HUES64 (cell line): ENCODE measurements around the gene UBE2H.

Experiments used
- H3K27ac ChIP-seq: 2 replicates; pipeline ENCODE4 v1.7.0; 2013; ENCODE audit warnings: low read depth, low read length, inconsistent platforms
- H3K27me3 ChIP-seq: 2 replicates; pipeline ENCODE4 v1.6.1; 2013; ENCODE audit warnings: mild to moderate bottlenecking, low read length; ENCODE audit not compliant: insufficient read depth
- H3K36me3 ChIP-seq: 2 replicates; pipeline ENCODE4 v1.6.1; 2013; ENCODE audit warnings: mild to moderate bottlenecking, low read length; ENCODE audit not compliant: insufficient read depth
- H3K4me1 ChIP-seq: 2 replicates; pipeline ENCODE4 v1.6.1; 2013; ENCODE audit warnings: mild to moderate bottlenecking, low read length, moderate library complexity; ENCODE audit not compliant: insufficient read depth
- H3K4me3 ChIP-seq: 2 replicates; pipeline ENCODE4 v1.5.1; 2013; ENCODE audit warnings: mild to moderate bottlenecking, low read length, moderate library complexity
- H3K9ac ChIP-seq: 2 replicates; pipeline ENCODE4 v1.6.1; 2013; ENCODE audit warnings: mild to moderate bottlenecking, low read depth, low read length
- H3K9me3 ChIP-seq: 2 replicates; pipeline ENCODE4 v1.6.1; 2013; ENCODE audit warnings: low read depth, low read length; ENCODE audit not compliant: insufficient read depth
- WGBS: fragments of 150-250, 120-280 bp; methylation state at CpG from one replicate; pipeline ENCODE4 v1.1.7; 2013; ENCODE audit warnings: missing lambda C conversion rate; 5-methylcytosine and 5-hydroxymethylcytosine counted together

Gene UBE2H

GRCh38 chr7:129887865-129888264, 64.9 kb downstream of the UBE2H start:
- WGBS: 100% methylated on average over 1 of the region's 1 CpG
- H3K27ac ChIP-seq: no peak overlapping the region
- peaks cover 10% of the 10 kb centered on the region for H3K36me3 ChIP-seq
- H3K4me1 ChIP-seq: no peaks in the 10 kb centered on the region
- H3K4me3 ChIP-seq: no peak overlapping the region
- H3K27me3 ChIP-seq: no peaks in the 10 kb centered on the region
- no peaks in the 10 kb centered on the region for H3K9me3 ChIP-seq
- no peak overlapping the region for H3K9ac ChIP-seq

GRCh38 chr7:129886818-129887186, 66.0 kb downstream of the UBE2H start:
- Histone ChIP-seq H3K4me3 (no peak overlapping the region), H3K27ac (no peak overlapping the region), H3K9me3 (no peaks in the 10 kb centered on the region), H3K4me1 (peaks cover 8% of the 10 kb centered on the region), H3K36me3 (peaks cover 10% of the 10 kb centered on the region), H3K9ac (no peak overlapping the region), H3K27me3 (no peaks in the 10 kb centered on the region)
- whole genome bisulfite sequencing: 85% methylated on average over 1 of the region's 3 CpGs

- no peaks in the 10 kb centered on the region for H3K9me3 ChIP-seq
- WGBS: 97% methylated on average over 3 of the region's 3 CpGs
- no peak overlapping the region for H3K9ac ChIP-seq
- H3K36me3 ChIP-seq: peaks cover 10% of the 10 kb centered on the region
- peaks cover 12% of the 10 kb centered on the region for H3K4me1 ChIP-seq
- H3K27me3 ChIP-seq: no peaks in the 10 kb centered on the region
- no peak overlapping the region for H3K4me3 ChIP-seq
- H3K27ac ChIP-seq: no peak overlapping the region
Measured at GRCh38 chr7:129886167-129886817, 66.5 kb downstream of the UBE2H start.

- H3K9me3 ChIP-seq: no peaks in the 10 kb centered on the region
- H3K27ac ChIP-seq: no peak overlapping the region
- no peak overlapping the region for H3K4me3 ChIP-seq
- H3K4me1 ChIP-seq: peaks cover 27% of the 10 kb centered on the region
- H3K9ac ChIP-seq: no peak overlapping the region
- no peaks in the 10 kb centered on the region for H3K27me3 ChIP-seq
- H3K36me3 ChIP-seq: peaks cover 14% of the 10 kb centered on the region
- 92% methylated on average over 4 of the region's 5 CpGs for WGBS
Measured at GRCh38 chr7:129884495-129884894, 68.3 kb downstream of the UBE2H start.

GRCh38 chr7:129883151-129883550, 69.6 kb downstream of the UBE2H start:
- Histone ChIP-seq H3K9ac (no peak overlapping the region), H3K27ac (no peak overlapping the region), H3K4me1 (peaks cover 35% of the 10 kb centered on the region), H3K9me3 (no peaks in the 10 kb centered on the region), H3K36me3 (peaks cover 25% of the 10 kb centered on the region), H3K4me3 (no peak overlapping the region), H3K27me3 (no peaks in the 10 kb centered on the region)
- WGBS: 95% methylated on average over 6 of the region's 7 CpGs

- 93% methylated on average over 1 of the region's 3 CpGs for WGBS
- Histone ChIP-seq H3K27me3 (no peaks in the 10 kb centered on the region), H3K9ac (no peak overlapping the region), H3K36me3 (peaks cover 25% of the 10 kb centered on the region), H3K27ac (no peak overlapping the region), H3K9me3 (no peaks in the 10 kb centered on the region), H3K4me1 (peaks cover 40% of the 10 kb centered on the region), H3K4me3 (no peak overlapping the region)
Measured at GRCh38 chr7:129882531-129882930, 70.2 kb downstream of the UBE2H start.

GRCh38 chr7:129877146-129877792, 75.5 kb downstream of the UBE2H start:
- no peaks in the 10 kb centered on the region for H3K9me3 ChIP-seq
- no peak overlapping the region for H3K27ac ChIP-seq
- H3K36me3 ChIP-seq: peaks cover 34% of the 10 kb centered on the region
- no peaks in the 10 kb centered on the region for H3K27me3 ChIP-seq
- H3K4me1 ChIP-seq: peaks cover 54% of the 10 kb centered on the region
- no peak overlapping the region for H3K9ac ChIP-seq
- 83% methylated on average over 2 of the region's 3 CpGs for WGBS
- no peak overlapping the region for H3K4me3 ChIP-seq

GRCh38 chr7:129875745-129876411, 76.9 kb downstream of the UBE2H start:
- WGBS: 80% methylated on average over 5 of the region's 5 CpGs

GRCh38 chr7:129875160-129875559, 77.6 kb downstream of the UBE2H start:
- no CpG with 5 or more reads among the region's 2 CpGs for WGBS
- H3K36me3 ChIP-seq: peaks cover 42% of the 10 kb centered on the region

More at GRCh38 chr7:129875745-129876411, 76.9 kb downstream of the UBE2H start:
- no peak overlapping the region for H3K9ac ChIP-seq
- no peak overlapping the region for H3K27ac ChIP-seq
- no peak overlapping the region for H3K4me3 ChIP-seq
- H3K27me3 ChIP-seq: no peaks in the 10 kb centered on the region
- H3K4me1 ChIP-seq: peaks cover 45% of the 10 kb centered on the region
- no peaks in the 10 kb centered on the region for H3K9me3 ChIP-seq
- H3K36me3 ChIP-seq: peaks cover 40% of the 10 kb centered on the region

GRCh38 chr7:129874722-129875121, 78.0 kb downstream of the UBE2H start:
- H3K9me3 ChIP-seq: no peaks in the 10 kb centered on the region
- WGBS: 89% methylated on average over 4 of the region's 4 CpGs
- no peak overlapping the region for H3K9ac ChIP-seq
- H3K4me1 ChIP-seq: peaks cover 34% of the 10 kb centered on the region
- no peak overlapping the region for H3K4me3 ChIP-seq
- no peak overlapping the region for H3K27ac ChIP-seq
- no peaks in the 10 kb centered on the region for H3K27me3 ChIP-seq
- H3K36me3 ChIP-seq: peaks cover 40% of the 10 kb centered on the region

More at GRCh38 chr7:129875160-129875559, 77.6 kb downstream of the UBE2H start:
- no peak overlapping the region for H3K27ac ChIP-seq
- H3K4me3 ChIP-seq: no peak overlapping the region
- H3K27me3 ChIP-seq: no peaks in the 10 kb centered on the region
- no peaks in the 10 kb centered on the region for H3K9me3 ChIP-seq
- no peak overlapping the region for H3K9ac ChIP-seq
- peaks cover 38% of the 10 kb centered on the region for H3K4me1 ChIP-seq

- no peaks in the 10 kb centered on the region for H3K9me3 ChIP-seq
- H3K4me1 ChIP-seq: peaks cover 14% of the 10 kb centered on the region
- H3K36me3 ChIP-seq: peaks cover 32% of the 10 kb centered on the region
- no peak overlapping the region for H3K9ac ChIP-seq
- no peaks in the 10 kb centered on the region for H3K27me3 ChIP-seq
- H3K4me3 ChIP-seq: no peak overlapping the region
- no peak overlapping the region for H3K27ac ChIP-seq
- WGBS: 99% methylated on average over 5 of the region's 5 CpGs
Measured at GRCh38 chr7:129872054-129872453, 80.7 kb downstream of the UBE2H start.
